DMS 273 (cell line): Measurements from ENCODE around the gene MYO15A.

Experiments
- DNase-seq: peaks from one replicate; lab custom pipeline; 2025; ENCODE audit not compliant: unreplicated experiment; lab: John Stamatoyannopoulos, UW

Gene MYO15A

DNA sequence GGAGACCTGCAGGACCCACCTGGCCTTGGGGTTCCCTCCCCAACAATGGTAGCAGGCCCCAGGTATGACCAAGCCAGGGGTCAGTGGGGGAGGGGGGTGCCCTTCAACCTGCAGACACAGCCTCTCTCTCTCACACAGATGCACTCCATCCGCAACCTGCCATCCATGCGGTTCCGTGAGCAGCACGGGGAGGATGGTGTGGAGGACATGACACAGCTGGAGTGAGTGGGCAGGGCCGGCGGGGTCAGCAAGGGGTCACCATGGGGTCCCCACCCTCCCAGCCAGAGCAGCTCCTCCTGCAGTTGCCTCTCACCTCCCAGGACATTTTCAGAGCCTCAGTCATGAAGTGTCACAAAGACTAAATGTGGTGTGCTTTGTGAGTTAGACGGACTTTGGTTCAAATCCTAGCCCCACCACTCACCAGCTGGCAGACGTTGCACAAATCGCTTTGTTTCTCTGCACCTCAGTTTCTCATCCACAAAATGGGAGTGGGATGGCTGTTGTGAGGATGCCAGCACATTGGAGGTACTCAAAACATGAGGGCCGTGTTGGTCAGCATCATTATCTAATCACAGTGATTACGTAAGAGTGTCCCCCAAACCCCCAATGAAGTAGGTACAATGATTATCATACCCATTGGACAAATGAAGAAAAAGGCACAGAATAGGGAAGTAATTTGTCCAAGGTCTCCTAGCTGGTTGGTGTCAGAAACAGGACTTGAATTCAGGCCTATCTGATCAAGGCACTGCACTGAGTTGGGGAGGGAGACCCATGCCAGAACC, 16.0 kb downstream of the MYO15A start:
- DNase-seq = no peak

DNA sequence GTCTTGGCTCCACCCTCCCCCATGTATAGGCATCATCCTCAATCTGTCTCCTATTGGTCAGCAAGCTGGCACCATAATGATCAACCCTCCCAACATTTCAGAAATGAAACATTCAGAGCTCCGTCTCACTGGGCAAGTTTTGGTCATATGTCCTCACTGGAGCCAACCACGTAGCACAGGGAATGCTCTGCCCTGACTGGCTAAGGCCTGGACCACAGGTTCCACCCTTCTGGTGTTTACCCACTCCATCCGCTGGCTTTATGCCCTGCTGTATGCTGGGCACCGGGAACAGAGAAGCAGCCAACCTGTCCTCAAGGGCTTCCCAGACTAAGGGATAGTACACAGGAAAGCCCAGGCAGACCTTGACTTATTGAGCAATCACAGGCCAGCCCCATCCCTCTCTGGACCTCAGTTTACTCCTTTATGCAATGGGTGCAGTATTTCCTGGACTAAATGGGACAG, 20.5 kb downstream of the MYO15A start:
- DNase-seq = peak; percentile 83

DNA sequence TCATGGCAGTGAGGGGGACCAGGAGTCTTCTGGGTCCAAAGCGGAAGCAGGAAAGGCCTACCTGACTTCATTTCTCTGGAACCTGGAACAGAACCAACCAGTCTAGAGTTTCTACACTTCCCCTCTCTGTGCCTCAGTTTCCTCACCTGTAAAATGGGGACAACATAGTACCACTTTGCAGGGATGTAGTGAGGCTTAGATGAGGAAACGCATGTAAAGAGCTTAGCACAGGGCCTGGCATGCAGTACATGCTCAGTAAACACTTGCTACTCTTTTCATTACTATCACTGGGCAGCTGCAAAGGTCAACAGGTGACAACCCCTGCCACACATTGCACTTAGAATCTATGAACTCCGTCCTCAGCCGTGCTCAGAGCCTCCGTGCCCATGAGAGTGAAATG, 24.2 kb downstream of the MYO15A start:
- no peak for DNase-seq

DNA sequence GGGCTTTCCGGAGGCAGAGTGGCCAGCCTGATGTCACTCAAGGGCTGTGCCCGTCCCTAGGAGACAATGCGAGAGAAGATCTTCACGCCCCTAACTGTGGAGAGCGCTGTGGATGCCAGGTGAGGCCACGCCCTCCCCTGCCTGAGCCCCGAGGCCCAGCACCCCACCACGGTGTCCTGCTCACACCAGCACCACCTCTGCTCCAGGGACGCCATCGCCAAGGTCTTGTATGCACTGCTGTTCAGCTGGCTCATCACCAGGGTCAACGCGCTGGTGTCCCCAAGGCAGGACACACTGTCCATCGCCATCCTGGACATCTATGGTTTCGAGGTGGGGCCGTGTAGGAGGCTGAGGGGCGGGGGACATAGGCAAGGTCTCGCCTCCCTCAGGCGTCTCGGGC, 27.8 kb downstream of the MYO15A start:
- no peak for DNase-seq

DNA sequence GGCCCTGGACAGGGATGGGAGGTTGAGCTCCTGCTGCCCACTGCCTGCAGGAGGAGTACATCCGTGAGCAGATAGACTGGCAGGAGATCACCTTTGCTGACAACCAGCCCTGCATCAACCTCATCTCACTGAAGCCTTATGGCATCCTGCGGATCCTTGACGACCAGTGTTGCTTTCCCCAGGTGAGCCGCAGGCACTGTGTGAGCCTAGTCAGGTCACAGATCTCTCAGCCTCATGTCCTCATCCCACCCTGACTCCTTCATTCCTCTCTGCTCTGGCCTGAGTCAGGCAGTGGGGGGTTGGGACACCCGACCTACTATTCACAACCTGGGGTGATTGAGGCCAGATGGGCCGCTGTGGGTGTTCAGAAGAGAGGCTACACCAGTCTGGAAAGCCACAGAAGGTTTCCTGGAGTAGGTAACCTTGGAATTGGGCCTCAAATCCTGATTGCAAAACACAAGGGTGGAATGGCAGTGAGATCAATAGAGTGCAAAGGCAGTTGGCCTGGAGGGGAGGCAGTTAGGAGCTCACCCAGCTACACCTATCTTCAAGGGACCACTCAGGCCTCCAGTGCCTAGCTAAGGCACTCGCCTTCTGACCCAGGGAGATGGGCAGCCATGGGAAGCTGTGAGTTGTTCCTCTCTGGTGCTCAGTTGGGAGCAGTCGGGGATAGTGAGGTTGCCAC, 29.7 kb downstream of the MYO15A start:
- no peak for DNase-seq

- no peak for DNase-seq
Observed at GRCh38 chr17:18139092-18139491, 30.5 kb downstream of the MYO15A start.

DNA sequence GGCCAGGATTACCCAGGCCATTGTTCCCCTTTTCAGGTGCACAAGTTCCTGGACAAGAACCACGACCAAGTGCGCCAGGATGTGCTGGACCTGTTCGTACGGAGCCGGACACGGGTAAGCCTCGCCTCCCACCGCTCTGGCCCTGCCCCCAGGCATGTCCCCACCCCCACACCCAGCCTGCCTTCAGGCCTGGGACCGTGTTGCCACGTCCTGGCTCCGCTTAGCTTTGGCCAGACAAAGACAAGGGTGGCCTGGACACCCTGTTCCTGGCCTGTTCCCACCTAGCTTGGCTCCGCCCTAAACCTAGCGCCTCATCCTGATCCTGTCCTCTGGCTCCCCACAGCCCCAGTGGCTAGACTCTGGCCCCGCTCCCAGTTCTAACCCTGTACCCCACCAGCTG, 30.9 kb downstream of the MYO15A start:
- no peak for DNase-seq

- peak; percentile 27 for DNase-seq
Observed at GRCh38 chr17:18139949-18140348, 31.4 kb downstream of the MYO15A start.

DNA sequence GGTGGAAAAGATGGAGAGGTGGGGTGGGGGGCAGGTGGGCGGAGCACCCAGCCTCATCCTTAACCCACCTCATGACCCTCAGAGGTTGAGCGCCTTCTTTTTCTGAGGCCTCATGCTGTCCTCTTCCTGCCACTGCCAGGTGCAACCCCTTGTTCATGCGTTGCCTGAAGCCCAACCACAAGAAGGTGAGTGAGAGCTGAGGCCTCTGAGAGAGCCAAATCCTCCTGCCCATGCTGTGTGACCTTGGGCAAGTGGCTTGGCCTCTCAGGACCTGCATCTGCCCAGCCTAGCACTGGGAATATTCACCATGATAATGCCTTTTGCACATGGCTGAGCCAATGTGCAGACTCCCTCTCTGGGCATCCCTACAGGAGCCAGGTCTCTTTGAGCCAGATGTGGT, 32.1 kb downstream of the MYO15A start:
- DNase-seq = no peak

- DNase-seq = peak; percentile 76
Observed at GRCh38 chr17:18141210-18141803, 32.8 kb downstream of the MYO15A start.

GRCh38 chr17:18142417-18142816, 33.9 kb downstream of the MYO15A start:
- DNase-seq = no peak

GRCh38 chr17:18143044-18143936, 34.7 kb downstream of the MYO15A start:
- peak; percentile 63 for DNase-seq

- no peak for DNase-seq
Observed at GRCh38 chr17:18144261-18144660, 35.7 kb downstream of the MYO15A start.

DNA sequence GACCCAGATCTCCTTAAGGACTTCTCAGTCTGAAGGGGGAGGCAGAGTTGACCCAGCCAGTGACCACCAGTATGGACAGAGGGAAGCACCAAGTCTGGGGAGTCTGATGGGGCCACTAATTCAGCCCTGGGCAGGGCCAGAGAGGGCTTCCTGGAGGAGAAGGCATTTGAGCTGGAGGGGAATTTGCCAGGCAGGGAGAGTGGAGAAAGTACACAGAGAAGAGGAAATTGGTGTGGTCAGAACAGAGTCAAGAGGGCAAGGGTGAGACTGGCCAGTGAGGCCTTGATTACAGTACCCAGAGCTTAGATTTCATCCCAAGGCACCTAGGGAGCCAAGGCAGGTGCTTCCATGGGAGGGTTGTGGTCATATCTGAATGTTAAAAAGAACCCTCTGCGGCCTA, 36.3 kb downstream of the MYO15A start:
- DNase-seq = no peak

DNA sequence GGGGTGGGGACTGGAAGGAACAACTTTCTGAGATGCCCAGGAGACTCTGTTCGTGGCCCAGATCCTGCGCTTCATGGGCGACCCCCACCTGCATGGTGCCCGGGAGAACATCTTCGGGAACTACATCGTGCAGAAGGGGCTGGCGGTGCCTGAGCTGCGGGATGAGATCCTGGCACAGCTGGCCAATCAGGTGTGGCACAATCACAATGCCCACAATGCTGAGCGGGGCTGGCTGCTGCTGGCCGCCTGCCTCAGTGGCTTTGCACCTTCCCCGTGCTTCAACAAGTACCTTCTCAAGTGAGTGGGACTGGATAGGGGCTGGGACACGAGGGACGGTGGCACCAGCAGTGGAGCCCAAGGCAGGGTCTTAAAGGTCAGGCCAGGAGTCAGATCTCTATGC, 37.3 kb downstream of the MYO15A start:
- no peak for DNase-seq

DNA sequence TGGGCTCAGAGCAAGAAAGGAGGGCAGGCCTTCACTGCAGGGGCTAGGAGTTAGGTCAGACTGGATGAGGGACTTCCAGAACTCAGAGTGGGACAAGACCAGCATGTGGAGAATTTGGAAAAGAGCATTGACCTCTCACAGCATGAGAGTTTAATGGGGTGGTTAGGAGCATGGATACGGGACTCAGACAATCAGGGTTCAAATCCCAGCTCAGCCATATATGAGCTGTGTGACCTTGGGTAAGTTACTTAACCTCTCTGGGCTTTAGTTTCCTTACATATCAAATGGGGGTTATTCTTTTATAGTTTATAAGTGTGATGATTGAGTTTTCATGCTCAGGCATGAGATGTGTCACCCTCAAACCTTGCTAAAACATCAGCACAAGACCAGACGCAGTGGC, 37.7 kb downstream of the MYO15A start:
- no peak for DNase-seq

- DNase-seq = no peak
Observed at GRCh38 chr17:18146980-18147379, 38.4 kb downstream of the MYO15A start.

GRCh38 chr17:18148586-18148985, 40.0 kb downstream of the MYO15A start:
- DNase-seq = no peak

GRCh38 chr17:18151290-18151689, 42.7 kb downstream of the MYO15A start:
- DNase-seq = no peak

GRCh38 chr17:18155179-18155578, 46.6 kb downstream of the MYO15A start:
- DNase-seq = no peak
